Measurements from ENCODE around the gene PTRH1. TPM values are rescaled to one million over a fixed set of nuclear protein-coding genes. Genes with fewer than 3 reads are reported as not detected.
A peak's percentile ranks its signal among the peaks of the same experiment; 100 is the strongest.

Gene PTRH1
- total and polyA plus RNA-seq, 2 of the 4 experiments (the other 2 are of a cell fraction): 5.4 to 14.8 TPM

DNA sequence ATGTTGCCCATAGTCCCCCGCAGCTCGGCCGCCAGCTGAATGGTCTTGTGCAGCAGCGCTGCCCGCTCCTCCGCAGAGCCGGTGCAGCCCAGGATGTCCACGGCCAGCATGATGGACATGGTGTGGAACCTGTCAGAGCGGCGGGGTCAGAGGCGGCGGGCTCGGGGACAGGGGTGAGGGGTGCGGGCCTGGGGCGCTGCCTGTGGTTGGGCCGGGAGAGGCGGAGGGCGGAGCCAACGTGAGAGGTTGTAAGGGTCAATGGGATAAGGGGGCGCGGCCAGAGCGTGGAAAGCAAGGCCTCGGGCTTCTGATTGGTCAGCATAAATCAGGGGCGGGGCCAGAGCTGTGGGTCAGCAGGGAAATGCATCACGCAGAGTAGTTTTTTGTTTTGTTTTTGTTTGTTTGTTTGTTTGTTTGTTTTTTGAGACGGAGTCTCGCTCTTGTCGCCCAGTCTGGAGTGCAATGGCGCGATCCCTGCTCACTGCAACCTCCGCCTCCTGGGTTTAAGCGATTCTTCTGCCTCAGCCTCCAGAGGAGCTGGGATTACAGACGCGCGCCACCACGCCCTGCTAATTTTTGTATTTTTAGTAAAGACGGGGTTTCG, 26.5 kb upstream of the PTRH1 start:
- no peaks in the 10 kb centered on the region for H3K4me1 ChIP-seq (ENCODE audit: control insufficient read depth, insufficient read depth, low read length)
- WGBS, 2 experiments (ENCODE audit: extremely low coverage in 2 of 2, insufficient read length in 1 of 2): 51% methylated on average over 11 of the region's 38 CpGs; no CpG with 5 or more reads in 1 of the 2 experiments
- CTCF ChIA-PET: no interaction called here

More for the DNA sequence above, 26.5 kb upstream of the PTRH1 start:
- intact Hi-C loops (cut with micrococcal nuclease): loop anchor here (5.0 kb wide), 1 partner anchor 375 kb away; no protein-coding TSS in a partner anchor
- POLR2A ChIA-PET (ENCODE audit: unreplicated experiment): no interaction called here
- H3K4me3 ChIP-seq (ENCODE audit: insufficient read depth, low read depth, low read length): no peak overlapping the region; the same call in 1 of the 2 replicates
- no peak overlapping the region for H3K14ac ChIP-seq (replicated peaks; ENCODE audit: low read depth, low read length)
- no peaks in the 10 kb centered on the region for H3K36me3 ChIP-seq (ENCODE audit: control insufficient read depth, insufficient read depth, low read length)
- in situ Hi-C loops (cut with MboI; ENCODE audit: low sequenced_read_pairs): no loop called here
- H3K9me3 ChIP-seq (ENCODE audit: control insufficient read depth, insufficient read depth, low read length): no peaks in the 10 kb centered on the region
- no peak overlapping the region for H4K5ac ChIP-seq (ENCODE audit: low read depth, low read length)
- ATAC-seq (ENCODE audit: low read depth): no peak
- no peak overlapping the region for H3K56ac ChIP-seq (ENCODE audit: extremely low read depth, insufficient read depth, low read length)
- H2AK5ac ChIP-seq (ENCODE audit: low read depth, low read length): no peak overlapping the region
- no peak overlapping the region for H3K23ac ChIP-seq (ENCODE audit: low read depth, low read length)
- H3K9ac ChIP-seq (ENCODE audit: low read depth, low read length): no peak overlapping the region
- H3K79me1 ChIP-seq (ENCODE audit: low read depth in 1 of 2, low read length in 2 of 2): no peaks in the 10 kb centered on the region
- no peak overlapping the region for H3K27ac ChIP-seq (ENCODE audit: insufficient read depth, low read length)
- DNase-seq: no peak
- no peak overlapping the region for H2BK120ac ChIP-seq (ENCODE audit: low read depth, low read length)
- dilution Hi-C loops (cut with HindIII; ENCODE audit: low sequenced_read_pairs, unreplicated experiment): no loop called here
- peak overlapping the region; percentile 21 for H2AFZ ChIP-seq (replicated peaks; ENCODE audit: low read length, poor library complexity)
- H4K20me1 ChIP-seq (ENCODE audit: insufficient read depth, low read length): peaks cover 7% of the 10 kb centered on the region; the same call in 1 of the 2 replicates
- H3K9me1 ChIP-seq (ENCODE audit: insufficient read depth, low read length): 0 out of 2 replicates have a peak, but pooled peaks cover 5% of the 10 kb centered on the region
- H3K27me3 ChIP-seq (ENCODE audit: control insufficient read depth, insufficient read depth, low read length): peaks cover 16% of the 10 kb centered on the region; the same call in 1 of the 2 replicates
- no peak overlapping the region for H3K18ac ChIP-seq (ENCODE audit: low read depth, low read length)
- H2BK20ac ChIP-seq (ENCODE audit: low read depth, low read length): no peak overlapping the region
- H2BK5ac ChIP-seq (ENCODE audit: low read depth, low read length, poor library complexity, severe bottlenecking): no peak overlapping the region
- no peak overlapping the region for H3K4me2 ChIP-seq (ENCODE audit: low read depth, low read length)
- no peak overlapping the region for H2AK9ac ChIP-seq (replicated peaks; ENCODE audit: low read depth, low read length, poor library complexity)
- H3K4ac ChIP-seq (ENCODE audit: low read depth, low read length): no peak overlapping the region
- no TSS peak for BruUV-seq (replicated peaks)
- no peak overlapping the region for H4K8ac ChIP-seq (ENCODE audit: low read depth in 2 of 2, low read length in 2 of 2)
- H4K91ac ChIP-seq (ENCODE audit: insufficient read depth, low read depth, low read length): no peak overlapping the region
- H2BK15ac ChIP-seq (ENCODE audit: low read depth, low read length): no peak overlapping the region
- TF ChIP-seq, protein P1, sequence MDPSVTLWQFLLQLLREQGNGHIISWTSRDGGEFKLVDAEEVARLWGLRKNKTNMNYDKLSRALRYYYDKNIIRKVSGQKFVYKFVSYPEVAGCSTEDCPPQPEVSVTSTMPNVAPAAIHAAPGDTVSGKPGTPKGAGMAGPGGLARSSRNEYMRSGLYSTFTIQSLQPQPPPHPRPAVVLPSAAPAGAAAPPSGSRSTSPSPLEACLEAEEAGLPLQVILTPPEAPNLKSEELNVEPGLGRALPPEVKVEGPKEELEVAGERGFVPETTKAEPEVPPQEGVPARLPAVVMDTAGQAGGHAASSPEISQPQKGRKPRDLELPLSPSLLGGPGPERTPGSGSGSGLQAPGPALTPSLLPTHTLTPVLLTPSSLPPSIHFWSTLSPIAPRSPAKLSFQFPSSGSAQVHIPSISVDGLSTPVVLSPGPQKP (IDR thresholded peaks at IDR 0.05; ENCODE audit: borderline replicate concordance, low read depth, low read length): no peak
- no peak for TF ChIP-seq RAD21 (IDR thresholded peaks at IDR 0.05; ENCODE audit: low read length)
- TF ChIP-seq FOS (IDR thresholded peaks at IDR 0.05; ENCODE audit: low read depth, low read length): no peak
- TF ChIP-seq CEBPB (IDR thresholded peaks at IDR 0.05; ENCODE audit: low read depth, low read length): no peak
- no peak for TF ChIP-seq NFE2L2 (IDR thresholded peaks at IDR 0.05; ENCODE audit: low read depth, low read length)
- no peak for TF ChIP-seq CHD1 (IDR thresholded peaks at IDR 0.05; ENCODE audit: low read depth, low read length)
- TF ChIP-seq RFX5 (IDR thresholded peaks at IDR 0.05; ENCODE audit: low read depth, low read length): no peak
- TF ChIP-seq USF2 (IDR thresholded peaks at IDR 0.05; ENCODE audit: low read depth, low read length): no peak

Data from IMR-90 (cell line).